IMR-90 (cell line): ENCODE data around the gene ERP27. TPM values are rescaled to one million over a fixed set of nuclear protein-coding genes. Genes with fewer than 3 reads are reported as not detected.

ENCODE experiments used
- ATAC-seq: fragments of 200-7000 bp; cut with Tn5 transposase; 2 replicates; pipeline ENCODE4 v1.9.1; 2020; ENCODE audit warnings: low read depth, mild to moderate bottlenecking, moderate library complexity
- BruUV-seq: library from RNA; stranded (reverse); fragments of 400-500 nt; replicated peaks from 2 replicates; lab custom pipeline; 2021; lab: Mats Ljungman, UMichigan
- CTCF ChIA-PET: fragments of 300-600 bp; formaldehyde crosslinking; extraction: SDS; loops from one replicate; lab custom pipeline; 2021; ENCODE audit warnings: antibody characterized with exemption; lab: Yijun Ruan, JAX
- POLR2A ChIA-PET: fragments of 300-600 bp; sonication (Branson Sonifier 250); formaldehyde crosslinking; loops from one replicate; lab custom pipeline; 2022; ENCODE audit warnings: antibody characterized with exemption; ENCODE audit not compliant: unreplicated experiment; lab: Charles Lee
- DNase-seq: peaks from one replicate; pipeline ENCODE4 v3.0.0; 2013
- H2AFZ ChIP-seq: replicated peaks from 2 replicates; pipeline ENCODE3; 2013; ENCODE audit warnings: low read length, mild to moderate bottlenecking; ENCODE audit not compliant: poor library complexity
- H2AK5ac ChIP-seq: 2 replicates; pipeline ENCODE4 v1.6.1; 2013; ENCODE audit warnings: low read depth, low read length, inconsistent platforms
- H2AK9ac ChIP-seq: replicated peaks from 2 replicates; pipeline ENCODE3; 2013; ENCODE audit warnings: mild to moderate bottlenecking, low read depth, low read length, moderate library complexity; ENCODE audit not compliant: poor library complexity
- H2BK120ac ChIP-seq: 2 replicates; pipeline ENCODE4 v1.6.1; 2013; ENCODE audit warnings: low read depth, low read length, inconsistent platforms
- H2BK15ac ChIP-seq: 3 replicates; pipeline ENCODE4 v1.6.1; 2013; ENCODE audit warnings: low read depth, low read length, inconsistent platforms
- H2BK20ac ChIP-seq: 2 replicates; pipeline ENCODE4 v1.6.1; 2013; ENCODE audit warnings: low read depth, mild to moderate bottlenecking, inconsistent platforms, low read length, moderate library complexity
- H2BK5ac ChIP-seq: 2 replicates; pipeline ENCODE4 v1.6.1; 2013; ENCODE audit warnings: mild to moderate bottlenecking, low read depth, low read length, inconsistent platforms; ENCODE audit not compliant: poor library complexity, severe bottlenecking
- H3K14ac ChIP-seq: replicated peaks from 2 replicates; pipeline ENCODE4 v1.6.1; 2013; ENCODE audit warnings: low read depth, low read length, inconsistent platforms
- H3K18ac ChIP-seq: 2 replicates; pipeline ENCODE4 v1.6.1; 2013; ENCODE audit warnings: low read depth, low read length, control low read depth
- H3K23ac ChIP-seq: 2 replicates; pipeline ENCODE4 v1.6.1; 2013; ENCODE audit warnings: low read depth, low read length, inconsistent platforms
- H3K27ac ChIP-seq: 2 replicates; pipeline ENCODE4 v1.5.1; 2013; ENCODE audit warnings: mild to moderate bottlenecking, control low read depth, low read length; ENCODE audit not compliant: insufficient read depth
- H3K27me3 ChIP-seq: 2 replicates; pipeline ENCODE4 v1.6.1; 2013; ENCODE audit warnings: low read length; ENCODE audit not compliant: control insufficient read depth, insufficient read depth
- H3K36me3 ChIP-seq: 2 replicates; pipeline ENCODE4 v1.6.1; 2013; ENCODE audit warnings: low read length, mixed read lengths; ENCODE audit not compliant: control insufficient read depth, insufficient read depth
- H3K4ac ChIP-seq: 2 replicates; pipeline ENCODE4 v1.6.1; 2013; ENCODE audit warnings: low read depth, low read length, inconsistent platforms
- H3K4me1 ChIP-seq: 2 replicates; pipeline ENCODE4 v1.6.1; 2013; ENCODE audit warnings: low read length, mixed read lengths; ENCODE audit not compliant: control insufficient read depth, insufficient read depth
- H3K4me2 ChIP-seq: 2 replicates; pipeline ENCODE4 v1.6.1; 2013; ENCODE audit warnings: low read depth, mild to moderate bottlenecking, control low read depth, low read length, moderate library complexity
- H3K4me3 ChIP-seq: 2 replicates; pipeline ENCODE4 v1.5.1; 2013; ENCODE audit warnings: low read depth, mild to moderate bottlenecking, control low read depth, low read length, moderate library complexity; ENCODE audit not compliant: insufficient read depth
- H3K56ac ChIP-seq: 2 replicates; pipeline ENCODE4 v1.6.1; 2013; ENCODE audit warnings: low read length, inconsistent platforms; ENCODE audit not compliant: insufficient read depth; ENCODE audit errors: extremely low read depth
- H3K79me1 ChIP-seq, 2 experiments: 2 replicates each; pipeline ENCODE4 v1.6.1; 2013; ENCODE audit warnings: low read length in 2 of 2, inconsistent platforms in 1 of 2, low read depth in 1 of 2
- H3K9ac ChIP-seq: 2 replicates; pipeline ENCODE4 v1.6.1; 2013; ENCODE audit warnings: low read depth, low read length, control low read depth
- H3K9me1 ChIP-seq: 2 replicates; pipeline ENCODE4 v1.6.1; 2013; ENCODE audit warnings: low read length, inconsistent platforms; ENCODE audit not compliant: insufficient read depth
- H3K9me3 ChIP-seq: 2 replicates; pipeline ENCODE4 v1.6.1; 2013; ENCODE audit warnings: low read length; ENCODE audit not compliant: control insufficient read depth, insufficient read depth
- H4K20me1 ChIP-seq: 2 replicates; pipeline ENCODE4 v1.6.1; 2013; ENCODE audit warnings: low read length, inconsistent platforms; ENCODE audit not compliant: insufficient read depth
- H4K5ac ChIP-seq: 2 replicates; pipeline ENCODE4 v1.6.1; 2013; ENCODE audit warnings: mild to moderate bottlenecking, low read depth, low read length, control low read depth
- H4K8ac ChIP-seq, 2 experiments: 2 replicates each; pipeline ENCODE4 v1.6.1; 2013; ENCODE audit warnings: low read depth in 2 of 2, low read length in 2 of 2, control low read depth in 1 of 2, inconsistent platforms in 1 of 2
- H4K91ac ChIP-seq: 2 replicates; pipeline ENCODE4 v1.6.1; 2013; ENCODE audit warnings: low read depth, low read length, inconsistent platforms; ENCODE audit not compliant: insufficient read depth
- CEBPB ChIP-seq: IDR thresholded peaks from 2 replicates; pipeline ENCODE4 v1.6.1; 2012; ENCODE audit warnings: low read depth, low read length, improper control_type of control experiment
- CTCF ChIP-seq: conservative IDR thresholded peaks from 2 replicates; pipeline ENCODE4 v1.5.1; 2012; ENCODE audit warnings: mild to moderate bottlenecking, low read depth, low read length, improper control_type of control experiment
- FOS ChIP-seq: fragments of 150-350 bp; IDR thresholded peaks from 2 replicates; pipeline ENCODE4 v1.6.1; 2016; ENCODE audit warnings: low read depth, low read length
- MAFK ChIP-seq: IDR thresholded peaks from 2 replicates; pipeline ENCODE4 v1.6.1; 2012; ENCODE audit warnings: low read depth, low read length, improper control_type of control experiment
- MAZ ChIP-seq: IDR thresholded peaks from 2 replicates; pipeline ENCODE4 v1.6.1; 2012; ENCODE audit warnings: low read depth, mild to moderate bottlenecking, low read length, improper control_type of control experiment, moderate library complexity, borderline replicate concordance
- MXI1 ChIP-seq: IDR thresholded peaks from 2 replicates; pipeline ENCODE4 v1.6.1; 2012; ENCODE audit warnings: low read depth, mild to moderate bottlenecking, low read length, moderate library complexity, borderline replicate concordance
- NFE2L2 ChIP-seq: fragments of 150-350 bp; IDR thresholded peaks from 2 replicates; pipeline ENCODE4 v1.6.1; 2016; ENCODE audit warnings: low read depth, mild to moderate bottlenecking, low read length
- POLR2A ChIP-seq: IDR thresholded peaks from 2 replicates; pipeline ENCODE4 v1.6.1; 2012; ENCODE audit warnings: mild to moderate bottlenecking, low read depth, low read length
- RAD21 ChIP-seq: IDR thresholded peaks from 2 replicates; pipeline ENCODE4 v1.6.1; 2012; ENCODE audit warnings: low read length, improper control_type of control experiment
- RCOR1 ChIP-seq: IDR thresholded peaks from 2 replicates; pipeline ENCODE4 v1.6.1; 2012; ENCODE audit warnings: mild to moderate bottlenecking, low read length, improper control_type of control experiment; ENCODE audit not compliant: insufficient replicate concordance
- RFX5 ChIP-seq: IDR thresholded peaks from 2 replicates; pipeline ENCODE4 v1.8.0; 2012; ENCODE audit warnings: low read depth, mild to moderate bottlenecking, low read length, moderate library complexity
- SMC3 ChIP-seq: fragments of 150-350 bp; IDR thresholded peaks from 2 replicates; pipeline ENCODE4 v1.6.1; 2016; ENCODE audit warnings: low read depth, mild to moderate bottlenecking, antibody characterized with exemption, low read length, moderate library complexity
- WGBS, 2 experiments: methylation state at CpG; one replicate each; pipeline versions ENCODE4 v1.1.5 to v1.1.7; 2013; ENCODE audit warnings: missing lambda C conversion rate in 2 of 2; ENCODE audit not compliant: insufficient read length in 1 of 2; ENCODE audit errors: extremely low coverage in 2 of 2; 5-methylcytosine and 5-hydroxymethylcytosine counted together
- dilution Hi-C: fragments of 300-500 bp; cut with HindIII; formaldehyde crosslinking; loops from one replicate; pipeline ENCODE4 v1.14.3; 2018; ENCODE audit warnings: low sequenced_read_pairs; ENCODE audit not compliant: unreplicated experiment
- in situ Hi-C: fragments of 300-500 bp; cut with MboI; formaldehyde crosslinking; loops from 3 replicates; pipeline ENCODE4 v1.14.3; 2019; ENCODE audit warnings: low sequenced_read_pairs, inconsistent platforms, mixed read lengths
- intact Hi-C: fragments of 100-400 bp; cut with micrococcal nuclease; formaldehyde crosslinking; loops from 2 replicates; pipeline ENCODE4 v1.10.0; 2022
- polyA plus RNA-seq, 3 experiments: library from polyadenylated mRNA; depleted of rRNA; stranded (reverse); fragments of >200 nt; gene quantifications; 2 replicates each; pipeline ENCODE4 v1.2.3, GENCODE V29; 2012; ENCODE audit warnings: low replicate concordance in 1 of 3
- total RNA-seq: library from RNA; depleted of rRNA; stranded (reverse); fragments of >200 nt; gene quantifications from 2 replicates; pipeline ENCODE4 v1.2.3, GENCODE V29; 2012

The ERP27 gene
- total and polyA plus RNA-seq, 2 of the 4 experiments (the other 2 are of a cell fraction): not detected

GRCh38 chr12:14885718-14886221 is 52.6 kb downstream of the ERP27 start, which contains the start of gene MGP:
Gene MGP, minus strand, starts transcription at chr12:14885854. Its CDS starts 63 bp downstream, at chr12:14885791.
- Histone ChIP-seq H2AFZ (peak within 1 kb of the TSS; percentile 57), H3K27ac (peak within 1 kb of the TSS; percentile 45; the same call in 1 of the 2 replicates), H4K8ac (no peak within 1 kb of the TSS), H2AK9ac (no peak within 1 kb of the TSS), H2BK5ac (no peak within 1 kb of the TSS), H3K23ac (0 out of 2 replicates have a peak within 1 kb of the TSS, but pooled peaks have one; percentile 66), H3K9ac (0 out of 2 replicates have a peak within 1 kb of the TSS, but pooled peaks have one; percentile 24), H3K36me3 (no peaks in the 10 kb centered on the region), H2BK120ac (no peak within 1 kb of the TSS; the same call in 1 of the 2 replicates), H3K4me3 (no peak within 1 kb of the TSS), H3K79me1 (no peaks in the 10 kb centered on the region), H3K18ac (peak within 1 kb of the TSS; percentile 13; the same call in 1 of the 2 replicates), H4K91ac (no peak within 1 kb of the TSS), H3K56ac (no peak within 1 kb of the TSS), H3K4ac (no peak within 1 kb of the TSS), H2AK5ac (no peak within 1 kb of the TSS), H3K9me1 (no peaks in the 10 kb centered on the region), H2BK20ac (no peak within 1 kb of the TSS), H2BK15ac (no peak within 1 kb of the TSS), H3K9me3 (no peaks in the 10 kb centered on the region), H4K5ac (no peak within 1 kb of the TSS), H3K14ac (no peak within 1 kb of the TSS), H4K20me1 (no peaks in the 10 kb centered on the region), H3K4me1 (peaks cover 8% of the 10 kb centered on the region; the same call in 1 of the 2 replicates), H3K4me2 (peak within 1 kb of the TSS; percentile 84), H3K27me3 (peaks cover 8% of the 10 kb centered on the region)
- ChIA-PET CTCF (no interaction called here), POLR2A (no interaction called here)
- BruUV-seq: no TSS peak
- TF ChIP-seq FOS (no peak), MAZ (no peak), RFX5 (no peak), NFE2L2 (no peak), SMC3 (no peak), RCOR1 (no peak), POLR2A (no peak), MAFK (no peak), RAD21 (no peak), CTCF (no peak), CEBPB (no peak), MXI1 (no peak)
- dilution Hi-C loops: no loop called here
- peak; percentile 18 for DNase-seq
- in situ Hi-C loops: no loop called here
- peak; percentile 61 for ATAC-seq
- intact Hi-C loops: no loop called here
- no CpG with 5 or more reads among the region's 6 CpGs for WGBS, 2 experiments
